CD4-positive, alpha-beta T cell treated with Interleukin-17A for 1 hour (primary cell): ENCODE measurements around the gene HAND1.

Experiments
- DNase-seq: peaks from one replicate; pipeline ENCODE4 v3.0.0-alpha.2; 2020

HAND1 gene

GRCh38 chr5:154449786-154450185 is 28.2 kb downstream of the HAND1 start:
- no peak for DNase-seq

- peak; percentile 32 for DNase-seq
Measured at GRCh38 chr5:154447089-154447725, 30.8 kb downstream of the HAND1 start.

- DNase-seq, result peak; percentile 41
Measured at GRCh38 chr5:154446195-154447088, 31.6 kb downstream of the HAND1 start.

DNA sequence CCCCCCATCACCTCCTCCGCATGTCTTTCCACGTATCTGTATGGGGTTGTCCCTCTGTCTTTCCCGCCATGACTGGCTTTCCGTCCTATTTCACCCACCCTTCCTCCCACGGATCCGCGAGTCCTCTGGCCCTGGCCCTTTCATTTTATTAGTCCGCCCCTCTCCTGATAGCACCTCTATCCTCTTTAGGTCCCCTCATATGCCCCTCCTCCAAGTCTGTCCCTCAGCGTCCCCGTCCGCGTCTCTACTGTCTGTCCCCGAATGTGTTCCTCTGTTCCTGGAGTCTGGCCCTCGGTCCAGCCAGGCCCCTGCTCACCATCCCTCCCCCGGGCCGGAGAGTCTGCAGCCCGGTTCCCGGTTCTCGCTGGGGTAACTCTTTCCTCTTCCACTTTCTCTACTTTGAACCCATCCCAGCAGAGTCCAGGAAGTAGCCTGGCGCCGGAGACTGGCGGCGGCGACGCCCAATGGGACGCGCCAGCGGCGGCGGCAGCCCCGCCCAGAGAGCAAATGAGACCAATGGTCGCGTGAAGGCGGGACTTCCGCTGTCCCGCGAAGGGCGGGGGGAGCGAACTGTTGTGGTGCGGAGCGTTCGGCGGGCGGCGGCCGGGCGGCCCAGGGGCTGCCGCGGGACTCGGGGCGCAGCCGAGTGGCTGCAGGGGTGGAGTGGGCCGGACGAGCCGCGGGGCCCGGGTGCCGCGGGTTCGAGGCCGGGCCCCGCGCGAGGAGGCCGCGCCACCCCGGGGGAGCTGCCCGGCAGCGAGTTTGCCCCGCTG is 32.4 kb downstream of the HAND1 start, which contains the start of gene SAP30L:
TSS of gene SAP30L (plus strand) at position 576 of the 773 bp plus-strand sequence. CDS start 608 bp downstream, outside the sequence.
- DNase-seq, result peak; percentile 96

- DNase-seq, result peak; percentile 6
Measured at GRCh38 chr5:154444556-154445421, 33.2 kb downstream of the HAND1 start.

- DNase-seq, result no peak
Measured at GRCh38 chr5:154442801-154443200, 35.2 kb downstream of the HAND1 start.

DNA sequence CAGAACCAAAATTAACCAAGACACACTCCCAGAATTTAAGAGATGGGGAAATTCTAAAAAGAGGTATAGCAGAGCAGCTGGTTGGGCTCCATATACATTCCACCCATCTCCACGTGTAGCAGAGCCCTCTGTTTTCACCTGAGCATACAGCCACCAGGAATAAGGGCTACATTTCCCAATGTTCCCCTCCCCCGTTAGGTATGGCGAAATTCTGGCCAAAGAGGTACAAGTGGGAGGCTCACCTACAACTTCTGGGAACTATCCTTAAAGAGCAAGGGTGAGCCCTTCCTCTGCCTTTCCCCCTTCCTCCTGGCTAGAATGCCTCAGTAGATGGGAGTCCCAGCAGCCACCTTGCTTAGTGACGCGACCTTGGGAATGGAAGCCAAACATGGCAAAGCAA is 37.5 kb downstream of the HAND1 start:
- DNase-seq, result no peak

- no peak for DNase-seq
Measured at GRCh38 chr5:154437281-154437965, 40.6 kb downstream of the HAND1 start.

- no peak for DNase-seq
Measured at GRCh38 chr5:154435226-154435625, 42.8 kb downstream of the HAND1 start.

DNA sequence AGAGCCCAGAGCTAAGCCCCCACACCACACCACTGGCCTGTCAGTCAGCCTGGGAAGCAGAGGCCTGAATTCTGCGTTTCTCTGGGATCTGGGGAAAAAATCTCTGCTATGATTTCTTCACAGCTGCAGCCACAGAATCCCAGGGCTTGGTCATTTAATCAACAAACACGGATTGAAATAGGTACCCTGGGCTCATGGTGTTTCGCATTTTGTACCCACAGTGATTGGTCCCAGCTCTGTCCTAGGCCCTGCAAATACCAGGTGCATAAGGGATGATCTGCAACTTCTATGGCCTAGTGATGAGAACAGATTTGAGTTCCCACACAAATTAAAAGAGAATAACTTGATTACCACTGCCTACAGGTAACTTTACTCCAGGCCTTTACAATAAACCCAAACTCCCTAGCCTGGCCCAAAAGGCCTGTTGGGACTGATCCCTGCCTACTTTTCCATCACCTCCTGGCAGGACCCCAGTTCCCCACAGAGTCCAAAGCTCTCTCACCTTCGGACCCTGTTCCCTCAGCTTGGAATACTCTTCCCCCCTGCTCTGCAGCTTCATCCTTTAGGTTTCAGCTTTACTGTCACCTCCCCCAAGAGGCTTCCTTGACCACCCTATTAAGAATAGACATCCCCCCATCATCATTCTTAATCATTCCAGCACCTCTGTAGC is 46.9 kb downstream of the HAND1 start:
- no peak for DNase-seq

- no peak for DNase-seq
Measured at GRCh38 chr5:154430466-154430865, 47.6 kb downstream of the HAND1 start.

DNA sequence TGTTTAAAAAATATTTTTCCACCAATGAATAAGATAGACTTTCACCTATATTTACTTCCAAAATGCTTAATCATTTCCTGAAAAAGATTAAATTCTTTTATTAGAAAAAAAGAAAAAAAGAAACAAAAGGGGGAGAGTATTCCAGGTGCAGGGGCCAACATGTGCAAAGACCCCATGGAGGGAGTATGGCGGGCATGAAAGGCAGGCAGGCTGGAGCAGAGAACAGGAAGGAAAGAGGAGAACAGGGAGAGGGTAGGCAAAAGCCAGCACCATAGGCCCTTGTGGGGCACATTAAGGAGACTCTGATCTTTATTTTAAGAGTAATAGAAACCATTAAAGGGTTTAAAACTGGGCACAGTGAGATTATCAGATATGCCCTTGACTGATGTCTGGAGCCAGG is 48.7 kb downstream of the HAND1 start:
- no peak for DNase-seq

DNA sequence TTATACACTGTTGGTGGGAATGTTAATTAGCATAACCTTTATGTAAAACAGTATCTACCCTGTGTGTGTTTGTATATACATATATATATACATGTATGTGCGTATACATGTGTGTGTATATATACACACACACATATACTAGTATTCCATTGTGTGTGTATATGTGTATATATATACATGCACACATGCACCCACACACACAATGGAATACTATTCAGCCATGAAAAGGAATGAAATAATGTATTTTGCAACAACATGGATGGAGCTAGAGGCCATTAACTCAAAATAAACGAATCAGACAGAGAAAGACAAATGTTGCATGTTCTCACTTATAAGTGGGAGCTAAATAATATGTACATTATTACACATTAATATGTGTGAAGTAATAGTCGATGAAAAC is 49.8 kb downstream of the HAND1 start:
- DNase-seq, result no peak
